DOHH2 (cell line): ENCODE measurements around the gene MCMBP.

Experiments used
- H3F3A ChIP-seq: fragments of 200-600 bp; sonication (generic), shearing (Covaris generic); 2 replicates; pipeline ENCODE4 v1.6.0; 2016; ENCODE audit warnings: antibody characterized with exemption, mild to moderate bottlenecking; ENCODE audit not compliant: control insufficient read depth, insufficient read depth
- H3K27ac ChIP-seq: fragments of 200-600 bp; sonication (generic); 2 replicates; pipeline ENCODE4 v1.5.1; 2014; ENCODE audit warnings: low read depth, mild to moderate bottlenecking, low read length, moderate library complexity
- H3K27me3 ChIP-seq: fragments of 200-600 bp; sonication (generic); 2 replicates; pipeline ENCODE4 v1.6.1; 2014; ENCODE audit warnings: mild to moderate bottlenecking, low read length, mixed read lengths; ENCODE audit not compliant: control insufficient read depth
- H3K36me3 ChIP-seq: fragments of 200-600 bp; sonication (generic); 2 replicates; pipeline ENCODE4 v1.6.1; 2014; ENCODE audit warnings: mild to moderate bottlenecking, low read length, moderate library complexity, mixed read lengths; ENCODE audit not compliant: control insufficient read depth
- H3K4me1 ChIP-seq: fragments of 200-600 bp; sonication (generic); 2 replicates; pipeline ENCODE4 v1.6.1; 2014; ENCODE audit warnings: mild to moderate bottlenecking, low read length, mixed read lengths; ENCODE audit not compliant: control insufficient read depth
- H3K4me2 ChIP-seq: fragments of 200-600 bp; sonication (generic); 2 replicates; pipeline ENCODE4 v1.6.0; 2014; ENCODE audit warnings: mild to moderate bottlenecking, low read length, moderate library complexity
- H3K4me3 ChIP-seq: fragments of 200-600 bp; sonication (generic); 2 replicates; pipeline ENCODE4 v1.5.1; 2014; ENCODE audit warnings: mild to moderate bottlenecking, low read length, mixed read lengths
- H3K79me2 ChIP-seq: fragments of 200-600 bp; sonication (generic); 2 replicates; pipeline ENCODE4 v1.6.1; 2014; ENCODE audit warnings: mild to moderate bottlenecking, low read length, mixed read lengths; ENCODE audit not compliant: control insufficient read depth
- H3K9me2 ChIP-seq: fragments of 200-600 bp; sonication (generic); replicated peaks from 2 replicates; pipeline ENCODE4 v1.6.1; 2014; ENCODE audit warnings: mild to moderate bottlenecking, low read length, mixed read lengths; ENCODE audit not compliant: control insufficient read depth
- H3K9me3 ChIP-seq: fragments of 200-600 bp; sonication (generic); 2 replicates; pipeline ENCODE4 v1.6.1; 2014; ENCODE audit warnings: antibody characterized with exemption, low read length, mixed read lengths; ENCODE audit not compliant: control insufficient read depth, insufficient read depth
- H4K20me1 ChIP-seq: fragments of 200-600 bp; sonication (generic); 2 replicates; pipeline ENCODE4 v1.6.0; 2014; ENCODE audit warnings: low read depth, mild to moderate bottlenecking, antibody characterized with exemption, low read length, moderate library complexity; ENCODE audit not compliant: control insufficient read depth, insufficient read depth
- CTCF ChIP-seq: fragments of 200-600 bp; sonication (generic); IDR thresholded peaks from one replicate; pipeline ENCODE4 v1.5.1; 2014; ENCODE audit warnings: antibody characterized with exemption, mild to moderate bottlenecking, low read depth, low read length; ENCODE audit not compliant: poor library complexity, severe bottlenecking
- EZH2phosphoT487 ChIP-seq: fragments of 200-600 bp; sonication (generic); IDR thresholded peaks from 2 replicates; pipeline ENCODE4 v1.6.1; 2017; ENCODE audit warnings: borderline replicate concordance, mild to moderate bottlenecking, antibody characterized with exemption, low read length, moderate library complexity, mixed read lengths

MCMBP gene

GRCh38 chr10:119784340-119785067 lies 88.1 kb downstream of the MCMBP start:
- no peak overlapping the region for H3K27ac ChIP-seq

GRCh38 chr10:119783665-119784027 lies 89.0 kb downstream of the MCMBP start:
- H3K4me2 ChIP-seq, result peak overlapping the region; percentile 20
- no peaks in the 10 kb centered on the region for H3K27me3 ChIP-seq
- no peaks in the 10 kb centered on the region for H3K79me2 ChIP-seq
- peak overlapping the region; percentile 0 for H3K27ac ChIP-seq
- H3K36me3 ChIP-seq, result no peaks in the 10 kb centered on the region
- H3K4me1 ChIP-seq, result peaks cover 24% of the 10 kb centered on the region
- H4K20me1 ChIP-seq, result no peaks in the 10 kb centered on the region
- TF ChIP-seq CTCF (no peak), EZH2phosphoT487 (no peak)
- H3F3A ChIP-seq, result no peaks in the 10 kb centered on the region
- no peaks in the 10 kb centered on the region for H3K9me3 ChIP-seq
- H3K9me2 ChIP-seq, result no peaks in the 10 kb centered on the region
- H3K4me3 ChIP-seq, result peak overlapping the region; percentile 32

More at GRCh38 chr10:119784340-119785067, 88.1 kb downstream of the MCMBP start:
- Histone ChIP-seq H3K79me2 (no peaks in the 10 kb centered on the region), H3F3A (no peaks in the 10 kb centered on the region), H3K4me1 (peaks cover 24% of the 10 kb centered on the region), H4K20me1 (no peaks in the 10 kb centered on the region), H3K4me2 (peak overlapping the region; percentile 20), H3K9me3 (no peaks in the 10 kb centered on the region), H3K36me3 (no peaks in the 10 kb centered on the region), H3K4me3 (peak overlapping the region; percentile 32; the same call in 1 of the 2 replicates), H3K27me3 (no peaks in the 10 kb centered on the region), H3K9me2 (no peaks in the 10 kb centered on the region)
- TF ChIP-seq CTCF (no peak), EZH2phosphoT487 (no peak)

- Histone ChIP-seq H3K4me3 (peak overlapping the region; percentile 32), H3K36me3 (no peaks in the 10 kb centered on the region), H3K9me2 (no peaks in the 10 kb centered on the region), H3K4me1 (peaks cover 24% of the 10 kb centered on the region), H3K27ac (peak overlapping the region; percentile 0), H3K79me2 (no peaks in the 10 kb centered on the region), H3F3A (no peaks in the 10 kb centered on the region), H3K27me3 (no peaks in the 10 kb centered on the region), H3K4me2 (peak overlapping the region; percentile 20), H3K9me3 (no peaks in the 10 kb centered on the region), H4K20me1 (no peaks in the 10 kb centered on the region)
- TF ChIP-seq EZH2phosphoT487, result no peak
- no peak for TF ChIP-seq CTCF
Observed at GRCh38 chr10:119782981-119783664, 89.5 kb downstream of the MCMBP start.
